Germinal center (tissue), 1 donor: ENCODE results near the gene CHCHD6.
"Not testable (repeated sequence)": the region's sequence is repeated elsewhere in the genome, so short reads cannot be mapped to it uniquely, and the experiment has no call there.

ENCODE experiments used
- DNase-seq: peaks from one replicate; pipeline ENCODE4 v3.0.0; 2012; ENCODE audit warnings: mixed read lengths, low spot score

The CHCHD6 gene

DNA sequence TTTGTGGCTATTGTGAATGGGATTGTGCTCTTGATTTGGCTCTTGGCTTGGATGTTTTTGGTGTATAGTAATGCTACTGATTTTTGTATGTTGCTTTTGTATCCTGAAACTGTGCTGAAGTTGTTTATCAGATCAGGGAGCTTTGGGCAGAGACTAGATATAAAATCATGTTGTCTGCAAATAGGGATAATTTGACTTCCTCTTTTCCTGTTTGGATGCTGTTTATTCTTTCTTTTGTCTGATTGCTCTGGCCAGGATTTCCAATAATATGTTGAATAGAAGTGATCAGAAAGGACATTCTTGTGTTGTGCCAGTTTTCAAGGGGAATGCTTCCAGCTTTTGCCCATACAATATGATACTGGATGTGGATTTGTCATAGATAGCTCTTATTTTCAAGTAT lies 66.1 kb downstream of the CHCHD6 start:
- DNase-seq, result no peak

DNA sequence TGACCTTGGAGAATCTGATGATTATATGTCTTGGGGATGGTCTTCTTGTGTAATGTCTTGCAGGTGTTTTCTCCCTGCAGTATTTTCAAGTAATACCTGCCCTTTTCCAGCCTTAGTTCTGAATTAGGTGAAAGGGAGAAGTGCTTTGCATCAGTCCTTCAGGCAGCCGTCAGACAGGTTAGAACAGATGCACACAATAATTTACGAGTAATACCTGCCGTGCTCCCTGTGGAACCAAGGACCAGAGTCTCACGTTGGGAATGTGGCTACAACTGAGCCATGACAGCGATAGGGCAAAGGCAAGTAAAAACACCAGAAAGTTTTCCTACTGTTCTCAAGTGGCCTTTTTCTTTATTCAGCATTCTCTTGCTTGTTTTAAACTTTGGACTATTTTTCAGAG lies 69.1 kb downstream of the CHCHD6 start:
- no peak for DNase-seq

DNA sequence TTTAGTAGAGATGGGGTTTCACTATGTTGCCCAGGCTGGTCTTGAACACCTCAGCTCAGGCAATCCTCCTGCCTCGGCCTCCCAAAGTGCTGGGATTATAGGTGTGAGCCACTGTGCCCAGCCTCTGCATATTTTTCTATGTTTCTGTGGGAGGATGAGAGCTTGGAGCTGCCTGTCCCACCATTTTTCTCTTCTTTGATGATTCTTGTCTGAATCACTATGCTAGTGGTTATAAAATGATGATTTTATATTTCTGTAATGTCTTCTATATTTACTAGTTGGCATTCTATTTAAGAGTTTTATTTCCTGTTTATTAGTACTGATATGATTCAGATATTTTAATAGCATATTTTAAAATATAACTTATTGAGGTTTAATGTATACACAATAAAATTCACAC lies 69.7 kb downstream of the CHCHD6 start:
- DNase-seq, result no peak

DNA sequence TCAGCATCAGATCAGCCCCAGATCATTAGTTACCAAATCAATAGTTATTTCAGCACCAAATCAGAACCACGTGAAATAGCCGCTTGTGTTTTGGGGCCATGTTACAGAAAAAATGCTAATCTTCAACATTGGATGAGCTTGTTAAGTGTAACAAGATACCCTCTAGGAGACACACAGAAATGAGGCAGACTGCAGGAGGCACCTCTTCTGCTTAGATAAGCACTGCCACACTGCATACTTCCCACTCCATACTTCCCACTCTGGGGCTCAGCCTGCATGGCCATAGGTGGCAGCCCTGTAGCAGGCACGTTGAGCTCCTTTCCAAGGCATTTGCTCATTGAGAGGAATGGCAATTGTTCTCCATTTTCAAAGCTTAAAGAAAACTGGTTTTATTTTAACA lies 73.3 kb downstream of the CHCHD6 start:
- DNase-seq, result no peak

DNA sequence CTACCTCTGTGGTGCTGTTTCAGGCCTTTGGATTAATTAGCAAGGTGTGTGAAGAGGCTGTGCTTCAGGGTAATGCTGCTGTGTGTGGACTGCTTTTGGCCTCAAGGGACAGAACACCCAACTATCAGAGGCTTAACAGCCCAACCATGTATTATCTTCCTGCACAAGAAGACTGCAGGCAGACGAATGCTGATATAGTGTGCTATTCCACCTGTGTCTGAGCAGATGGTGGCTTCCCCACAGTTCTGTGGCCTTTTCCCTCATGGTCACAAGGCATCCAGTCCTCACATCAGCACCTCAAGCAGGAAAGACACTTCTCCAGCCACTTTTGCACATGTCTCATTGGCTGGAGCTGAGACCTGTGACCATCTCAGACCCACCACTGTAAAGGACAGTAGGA lies 76.6 kb downstream of the CHCHD6 start:
- DNase-seq, result no peak

DNA sequence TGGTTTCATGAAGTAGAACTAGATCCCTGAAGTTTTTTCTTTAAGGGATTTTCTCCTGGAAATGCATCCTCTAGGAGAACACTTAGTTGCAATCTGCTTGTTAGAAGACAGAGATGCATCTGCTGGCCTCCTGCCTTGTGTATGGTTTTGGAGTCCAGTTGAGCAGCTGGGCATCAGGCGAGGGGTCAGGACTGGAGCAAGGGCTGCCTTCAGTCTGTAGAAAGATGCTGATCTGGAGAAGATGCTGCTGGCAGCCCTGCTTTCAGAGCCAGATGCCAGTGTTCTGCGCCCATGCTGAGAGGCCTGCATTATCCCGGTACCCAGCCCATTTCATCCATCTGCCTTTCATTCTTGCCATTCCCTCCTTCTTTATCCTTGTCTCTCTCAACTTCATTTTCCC lies 77.4 kb downstream of the CHCHD6 start:
- no peak for DNase-seq

DNA sequence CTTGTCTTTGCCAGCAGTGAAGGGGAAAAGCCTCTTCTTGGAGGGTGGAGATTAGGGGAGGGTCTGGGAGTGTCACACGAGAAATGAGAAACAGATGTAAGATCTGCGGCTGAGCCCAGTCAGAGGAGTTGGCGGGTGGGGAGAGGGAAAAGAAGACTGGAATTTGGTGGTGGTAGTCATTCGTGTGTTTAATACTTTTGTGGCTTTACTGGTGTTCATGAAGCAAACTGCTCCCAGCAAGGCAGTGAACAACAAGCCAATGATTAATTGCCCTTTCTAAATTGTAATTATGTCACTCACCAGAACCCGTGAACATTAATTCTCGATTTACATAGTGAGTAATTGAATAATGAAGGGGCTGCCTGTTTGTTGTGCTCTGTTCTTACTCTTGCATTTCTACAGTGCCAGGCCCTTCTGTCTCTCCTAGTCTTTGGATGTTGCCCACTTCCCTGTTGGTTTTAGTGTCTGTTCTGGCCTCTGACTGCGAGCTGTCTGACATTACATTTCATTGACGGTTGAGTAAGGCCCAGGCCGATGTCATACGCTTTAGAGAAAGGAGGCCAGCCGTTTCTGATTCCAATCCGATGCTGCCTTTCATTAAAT lies 78.0 kb downstream of the CHCHD6 start:
- no peak for DNase-seq

DNA sequence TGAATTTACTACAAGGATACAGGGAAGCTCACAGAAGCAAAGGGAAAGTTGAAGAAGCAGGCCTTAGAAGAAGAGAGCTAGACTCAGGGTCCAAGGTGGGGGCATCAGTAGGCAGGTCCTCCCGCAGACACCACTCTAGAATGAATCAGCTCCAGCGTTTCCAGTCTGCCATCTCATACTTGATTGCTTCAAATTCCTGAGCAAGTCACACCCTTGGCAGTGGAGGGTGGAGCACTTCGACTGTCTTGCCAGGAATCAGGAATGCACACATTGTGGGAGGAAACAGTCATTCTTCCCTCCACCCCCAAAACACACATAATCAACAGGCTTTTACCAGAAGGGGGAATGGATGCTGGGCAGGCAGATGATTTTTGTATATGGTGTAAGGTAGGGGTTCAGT lies 78.5 kb downstream of the CHCHD6 start:
- no peak for DNase-seq

DNA sequence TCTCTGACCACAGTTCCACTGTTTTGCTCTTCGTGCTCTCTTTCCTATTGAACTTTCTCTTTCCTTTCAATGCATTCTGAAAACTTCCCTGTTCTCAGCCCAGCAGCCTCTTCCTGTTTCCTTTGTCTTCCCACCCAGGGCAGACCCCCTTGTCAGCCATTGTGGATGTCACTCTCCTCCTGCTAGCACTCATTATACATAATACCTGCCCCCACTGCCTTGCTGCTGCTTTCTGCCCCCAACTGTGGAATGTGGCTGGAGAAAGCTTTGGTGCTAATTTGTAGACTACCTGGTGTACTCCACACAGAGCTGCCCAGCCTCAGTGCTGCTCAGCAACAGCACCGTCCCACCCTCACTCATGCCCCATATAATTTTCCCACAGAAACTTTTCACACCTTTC lies 80.2 kb downstream of the CHCHD6 start:
- no peak for DNase-seq

DNA sequence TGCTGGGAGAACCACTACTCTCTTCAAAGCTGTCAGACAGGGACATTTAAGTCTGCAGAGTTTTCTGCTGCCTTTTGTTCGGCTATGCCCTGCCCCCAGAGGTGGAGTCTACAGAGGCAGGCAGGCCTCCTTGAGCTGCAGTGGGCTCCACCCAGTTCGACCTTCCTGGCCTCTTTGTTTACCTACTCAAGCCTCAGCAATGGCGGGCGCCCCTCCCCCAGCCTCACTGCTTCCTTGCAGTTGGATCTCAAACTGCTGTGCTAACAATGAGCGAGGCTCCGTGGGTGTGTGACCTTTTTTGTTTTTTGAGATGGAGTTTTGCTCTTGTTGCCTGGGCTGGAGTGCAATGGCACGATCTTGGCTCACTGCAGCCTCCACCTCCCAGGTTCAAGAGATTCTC lies 87.3 kb downstream of the CHCHD6 start:
- not testable (repeated sequence) for DNase-seq

DNA sequence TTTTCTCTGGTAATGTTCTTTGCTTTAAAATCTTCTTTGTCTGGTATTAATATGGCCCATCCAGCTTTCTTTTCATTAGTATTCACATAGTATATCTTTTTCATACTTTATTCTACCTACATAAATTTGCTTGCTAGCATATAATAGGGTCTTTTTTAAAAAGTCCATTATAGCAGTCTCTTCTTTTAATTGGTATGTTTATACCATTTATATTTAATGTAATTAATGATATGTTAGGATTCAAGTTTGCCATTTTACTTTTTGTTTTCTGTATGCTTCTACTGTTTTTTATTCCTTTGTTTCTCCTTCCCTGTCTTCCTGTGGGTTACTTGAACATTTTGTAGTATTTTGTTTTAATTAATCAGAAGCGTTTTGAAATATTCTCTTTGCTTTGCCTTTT lies 89.0 kb downstream of the CHCHD6 start:
- DNase-seq, result no peak

DNA sequence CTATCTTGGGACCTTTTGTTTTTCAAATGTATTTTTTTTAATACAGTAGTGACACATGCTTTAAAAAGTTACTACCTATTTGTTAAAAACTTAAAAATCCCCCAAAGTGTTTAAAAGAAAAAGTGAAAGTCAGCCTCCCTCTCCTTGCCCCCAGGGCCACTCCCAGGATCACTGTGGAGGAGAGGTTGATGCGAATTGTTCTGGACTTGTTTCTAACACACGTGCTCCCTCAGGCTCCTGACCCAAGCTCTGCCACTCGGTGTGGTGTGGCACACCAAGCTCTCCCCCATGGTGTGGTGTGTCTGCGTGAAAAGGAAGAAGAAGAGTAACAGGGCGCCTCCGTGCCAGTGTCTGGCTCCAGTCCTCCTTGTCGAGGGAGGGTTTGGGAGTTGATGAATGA lies 93.5 kb downstream of the CHCHD6 start:
- no peak for DNase-seq

DNA sequence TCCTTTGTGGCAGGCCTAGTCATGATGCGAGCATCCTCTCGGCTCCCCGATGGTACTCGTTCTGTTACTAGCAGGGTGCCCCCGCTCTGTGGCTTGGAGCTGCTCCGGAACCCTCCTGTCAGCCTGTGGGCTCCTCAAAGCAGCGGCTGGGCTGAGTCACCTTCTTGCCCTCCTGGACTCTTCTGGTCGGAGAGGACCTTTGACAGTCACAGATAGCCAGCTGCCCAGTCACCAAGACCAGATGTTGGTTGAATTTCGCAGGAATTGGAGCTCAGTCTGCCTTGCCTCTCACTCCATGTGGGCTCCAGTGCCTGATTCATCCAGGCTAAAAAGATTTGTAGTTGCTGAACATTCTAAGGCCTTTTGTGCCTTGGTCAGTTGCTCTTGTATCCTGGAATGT lies 94.5 kb downstream of the CHCHD6 start:
- no peak for DNase-seq

DNA sequence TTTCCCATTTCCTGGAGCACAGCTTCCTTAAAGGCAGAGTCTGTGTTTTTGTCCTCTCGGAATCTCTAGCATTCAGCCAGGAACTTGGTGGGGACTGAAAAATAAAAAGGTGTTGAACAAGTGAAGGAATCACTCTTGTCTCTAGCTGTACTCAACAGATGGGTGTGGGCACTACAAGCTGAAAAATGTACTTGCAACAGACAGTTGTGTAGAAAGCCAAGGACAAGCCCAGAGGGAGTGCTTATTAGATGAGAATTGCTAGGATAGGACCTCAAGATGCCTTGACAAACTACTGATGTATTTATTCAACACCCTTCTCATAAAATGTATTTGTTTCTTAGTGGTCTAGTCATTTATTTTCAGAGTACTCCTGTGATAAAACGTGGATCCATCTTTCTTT lies 95.1 kb downstream of the CHCHD6 start:
- DNase-seq, result no peak

DNA sequence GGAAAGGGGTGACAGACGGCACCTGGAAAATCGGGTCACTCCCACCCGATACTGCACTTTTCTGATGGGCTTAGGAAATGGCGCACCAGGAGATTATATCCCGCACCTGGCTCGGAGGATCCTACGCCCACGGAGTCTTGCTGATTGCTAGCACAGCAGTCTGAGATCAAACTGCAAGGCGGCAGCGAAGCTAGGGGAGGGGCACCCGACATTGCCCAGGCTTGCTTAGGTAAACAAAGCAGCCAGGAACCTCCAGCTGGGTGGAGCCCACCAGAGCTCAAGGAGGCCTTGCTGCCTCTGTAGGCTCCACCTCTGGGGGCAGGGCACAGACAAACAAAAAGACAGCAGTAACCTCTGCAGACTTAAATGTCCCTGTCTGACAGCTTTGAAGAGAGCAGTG lies 97.3 kb downstream of the CHCHD6 start:
- DNase-seq, result not testable (repeated sequence)

DNA sequence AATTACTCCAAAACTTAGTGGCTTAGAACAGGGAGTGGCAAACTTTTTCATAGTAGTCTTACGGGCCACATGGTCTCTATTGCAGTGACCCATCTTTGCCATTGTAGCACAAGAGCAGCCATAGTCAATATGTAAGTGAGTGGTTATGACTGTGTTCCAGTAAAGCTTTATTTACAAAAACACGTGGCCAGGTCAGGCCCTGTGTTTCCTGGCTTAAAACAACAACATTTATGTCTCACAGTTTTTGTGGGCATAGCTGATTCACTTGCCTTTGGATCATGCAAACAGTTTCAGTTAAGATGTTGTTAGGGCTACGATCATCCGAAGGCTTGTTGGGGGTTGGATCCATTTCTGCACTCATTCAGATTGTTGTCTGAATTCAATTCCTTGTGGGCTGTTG lies 103.8 kb downstream of the CHCHD6 start:
- no peak for DNase-seq

DNA sequence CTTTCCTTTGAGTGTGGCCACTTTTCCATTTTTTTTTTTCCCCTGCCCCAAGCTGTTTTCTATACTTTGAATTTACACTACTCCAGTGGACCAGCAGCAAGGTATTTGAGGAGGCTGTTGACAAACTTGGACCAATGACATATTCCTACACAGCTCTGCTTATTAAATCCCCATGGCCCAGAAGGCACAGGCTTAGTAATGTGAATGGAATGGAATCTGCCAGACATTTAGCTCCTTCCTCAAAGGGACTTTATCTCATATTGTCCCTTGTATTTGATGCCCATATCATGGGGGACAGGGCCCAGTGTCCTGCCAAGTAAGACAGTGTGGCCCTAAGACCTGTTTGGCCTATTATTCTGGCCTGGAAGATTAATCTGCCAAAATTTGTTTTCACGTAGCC lies 107.5 kb downstream of the CHCHD6 start:
- no peak for DNase-seq

DNA sequence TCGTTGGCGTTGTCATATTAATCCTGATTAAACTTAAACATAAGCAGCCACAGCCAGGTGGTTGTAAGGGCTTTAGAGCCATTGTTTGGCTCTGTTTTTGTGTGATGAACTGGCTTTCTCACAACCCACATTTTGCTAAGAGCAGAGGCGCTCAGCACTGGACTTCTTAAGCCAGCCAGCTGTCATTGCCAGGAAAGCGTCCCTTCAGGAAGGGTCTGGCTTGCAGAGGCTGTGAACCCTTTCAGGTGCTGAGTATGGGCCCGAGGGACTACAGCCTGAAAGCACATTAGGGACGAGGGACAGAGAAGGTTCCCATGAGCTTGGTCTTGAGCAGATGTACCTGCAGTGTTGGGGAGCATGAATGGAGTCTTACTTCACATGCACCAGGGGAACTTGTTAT lies 112.3 kb downstream of the CHCHD6 start:
- no peak for DNase-seq

DNA sequence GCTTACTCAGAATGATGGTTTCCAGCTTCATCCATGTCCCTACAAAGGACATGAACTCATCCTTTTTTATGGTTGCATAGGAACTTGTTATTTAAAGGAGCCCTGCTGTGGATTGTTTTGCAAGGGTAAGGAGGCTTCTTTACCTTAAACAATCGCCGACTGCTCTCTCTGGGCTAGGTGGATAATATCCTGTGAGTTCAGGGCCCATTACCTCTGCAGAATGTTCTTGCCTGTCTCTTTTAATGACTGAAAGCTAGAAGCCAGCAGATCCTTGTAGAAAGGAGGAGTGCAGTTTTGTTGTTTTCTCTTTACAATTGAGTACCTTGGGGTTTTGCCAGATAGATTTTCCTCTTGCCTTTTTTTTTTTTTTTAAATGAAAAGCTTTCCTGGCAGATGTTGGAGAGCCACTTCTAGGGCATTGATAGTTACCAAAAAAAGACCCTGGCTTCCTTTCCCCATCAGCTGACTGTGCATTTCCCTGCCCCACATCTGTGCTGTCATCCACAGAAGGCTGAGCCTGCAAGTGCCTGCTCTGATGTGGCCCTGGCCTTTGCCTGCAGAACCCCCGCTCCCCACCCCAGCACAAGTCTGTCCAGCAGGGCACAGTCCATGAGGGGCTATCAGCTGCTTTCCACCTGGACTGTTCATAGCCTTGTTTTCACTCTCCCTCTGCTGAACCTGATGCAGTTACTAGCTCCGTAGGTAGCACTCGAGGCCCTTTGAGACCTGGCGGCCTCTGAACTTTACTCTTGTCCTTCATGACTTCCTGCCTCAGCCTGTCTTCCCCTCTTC lies 113.1 kb downstream of the CHCHD6 start:
- no peak for DNase-seq

DNA sequence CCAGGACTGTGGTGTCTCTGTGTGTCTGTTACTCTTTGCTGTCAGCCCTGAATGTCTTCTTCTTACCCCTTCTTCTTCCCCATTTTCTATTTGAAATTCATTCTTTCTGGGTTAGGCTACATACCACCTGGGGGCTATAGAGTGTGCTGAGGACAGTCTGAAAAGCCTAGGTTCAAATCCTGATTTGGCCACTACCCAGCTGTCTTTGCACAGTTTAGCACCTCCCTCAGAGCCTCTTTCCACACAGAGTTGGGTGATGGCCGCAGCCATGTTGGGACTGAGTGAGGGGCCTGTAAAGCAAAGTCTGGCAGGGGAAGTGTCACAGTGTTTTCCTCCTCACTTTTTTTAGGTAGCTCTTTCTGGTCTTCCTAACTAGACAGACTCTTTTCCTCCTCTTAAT lies 113.7 kb downstream of the CHCHD6 start:
- no peak for DNase-seq

DNA sequence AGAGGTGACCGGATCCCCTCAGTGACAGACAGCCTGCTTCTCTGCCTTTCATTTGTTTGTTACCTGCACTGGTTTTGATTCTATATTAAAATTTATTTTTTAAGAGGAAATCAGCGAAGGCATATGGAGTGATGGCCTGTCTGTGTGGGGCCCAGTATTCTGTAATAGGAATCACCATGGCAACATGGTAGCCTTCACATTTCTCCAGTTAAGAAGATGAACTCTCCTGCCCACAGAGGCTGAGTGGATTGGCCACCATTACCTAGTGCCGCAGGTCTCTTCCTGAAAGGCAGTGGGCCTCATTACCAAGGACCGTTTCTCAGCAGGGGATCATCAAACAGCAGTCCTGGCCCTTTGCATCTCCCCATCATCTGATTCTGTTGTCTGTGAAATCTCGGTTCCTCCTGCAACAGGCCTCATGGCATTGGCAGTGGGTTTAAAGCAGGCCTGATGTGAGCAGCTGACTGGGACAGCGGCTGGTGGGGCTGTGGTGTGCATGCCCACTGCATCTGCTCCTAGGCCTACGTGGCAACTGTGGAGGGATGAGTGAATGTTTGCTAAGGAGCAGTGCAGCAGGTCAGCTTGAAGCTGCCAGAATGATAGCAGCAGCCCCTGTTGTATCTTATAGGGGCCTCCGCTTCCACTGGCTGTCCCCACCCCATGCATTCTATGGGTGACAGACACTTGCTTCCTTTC lies 114.5 kb downstream of the CHCHD6 start:
- no peak for DNase-seq

DNA sequence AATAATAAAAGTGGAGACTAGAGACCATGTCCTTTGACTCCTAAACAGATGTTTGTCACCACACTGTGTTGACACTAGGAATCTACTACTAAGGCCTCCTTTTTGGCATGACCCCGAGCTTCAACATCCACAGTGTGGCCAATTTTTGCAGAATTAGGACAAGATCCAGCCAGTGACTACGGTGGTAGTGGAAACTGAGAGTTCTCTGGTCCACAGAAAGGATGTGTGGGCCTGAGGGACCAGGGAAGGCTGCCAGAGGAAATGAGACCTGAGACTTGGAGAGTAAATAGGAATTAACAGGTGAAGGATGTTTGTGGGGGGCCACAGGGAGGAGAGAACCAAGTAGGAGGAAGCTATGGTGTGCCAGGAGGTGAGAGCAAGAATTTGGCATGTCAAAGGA lies 122.7 kb downstream of the CHCHD6 start:
- DNase-seq, result no peak

DNA sequence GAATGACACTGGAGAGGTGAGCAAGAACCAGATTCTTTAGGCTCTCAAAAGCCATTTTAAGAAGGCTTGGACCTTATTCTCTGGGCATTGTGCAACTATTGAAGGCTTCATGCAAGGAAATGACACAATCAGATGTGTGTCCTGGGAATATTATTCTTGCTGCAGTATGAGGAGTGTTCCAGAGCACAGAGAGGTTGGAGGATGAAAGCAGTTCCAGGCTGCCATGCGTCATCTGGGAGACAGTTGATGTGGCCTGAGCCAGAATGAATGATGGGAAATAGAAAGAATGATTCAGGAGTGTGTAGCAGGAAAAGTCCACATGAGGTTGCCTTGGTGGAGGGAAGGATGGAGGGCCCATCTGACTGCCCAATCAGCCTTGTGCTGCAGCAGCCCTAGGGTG lies 123.1 kb downstream of the CHCHD6 start:
- no peak for DNase-seq

DNA sequence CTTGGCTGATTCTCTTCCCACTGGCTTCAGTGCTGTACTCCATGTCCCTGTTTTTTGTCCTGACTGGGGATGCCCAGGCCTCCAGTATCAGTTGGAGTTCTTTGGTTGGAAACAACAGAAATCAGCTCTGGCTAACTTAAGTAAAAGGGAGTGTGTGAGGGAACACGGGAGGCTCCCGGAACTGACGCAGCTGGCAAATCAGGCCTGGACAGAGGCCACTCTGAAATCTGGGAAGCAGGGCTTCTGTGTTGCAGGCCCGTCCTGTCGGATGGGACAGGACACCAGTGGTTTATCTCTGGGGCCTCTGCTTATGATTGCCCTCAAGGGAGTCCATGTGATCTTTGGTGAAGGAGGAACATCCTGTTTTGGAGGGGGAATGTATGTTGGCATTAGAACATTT lies 124.3 kb downstream of the CHCHD6 start:
- DNase-seq, result no peak
